GM18519 (cell line): ENCODE measurements around the gene MYBPHL.

Experiments used
- ATAC-seq: cut with Tn5 transposase; IDR thresholded peaks from one replicate; pipeline ENCODE4 v1.9.1; 2021; ENCODE audit warnings: mild to moderate bottlenecking, moderate library complexity; ENCODE audit not compliant: unreplicated experiment, low FRiP score

MYBPHL gene

DNA sequence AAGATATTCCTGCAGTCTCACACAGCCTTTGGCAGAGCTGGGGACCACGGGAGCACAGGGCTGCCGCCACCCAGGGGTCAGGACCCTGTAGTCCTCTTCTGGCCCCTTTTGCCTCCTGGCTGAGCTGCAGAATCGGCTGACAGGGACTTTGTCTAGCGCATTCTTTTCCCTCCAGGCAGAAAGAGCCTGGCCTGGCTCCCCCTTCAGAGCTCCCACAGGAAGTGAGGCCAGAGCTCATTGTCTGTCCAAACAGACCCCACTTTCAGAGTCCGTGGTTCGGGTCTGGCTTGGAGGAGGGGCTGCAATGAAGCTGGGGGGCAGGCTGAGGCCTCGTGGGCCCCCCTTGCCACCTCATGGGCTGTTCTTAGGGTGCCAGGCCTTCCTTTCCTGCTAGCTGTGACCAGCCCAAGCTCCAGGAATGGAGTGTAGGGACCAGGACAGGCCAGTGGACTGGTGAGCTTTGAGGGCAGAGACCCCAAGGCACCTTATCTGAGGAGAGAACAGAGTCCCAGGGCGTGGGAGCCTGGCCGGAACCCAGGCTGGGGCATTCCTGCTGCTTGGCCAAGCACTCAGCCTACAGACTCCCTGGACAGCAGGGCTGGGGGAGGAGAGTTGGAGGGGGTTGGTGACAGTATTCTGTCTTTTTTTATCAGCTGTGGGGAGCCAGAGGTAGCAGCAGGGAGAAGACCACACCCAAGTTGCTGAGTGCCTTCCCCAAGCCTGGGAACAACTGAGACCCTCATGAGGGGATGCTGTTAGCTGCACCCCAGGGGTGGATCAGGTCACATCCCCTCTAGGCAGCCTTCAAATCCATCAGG, 52.8 kb downstream of the MYBPHL start:
- no peak for ATAC-seq

DNA sequence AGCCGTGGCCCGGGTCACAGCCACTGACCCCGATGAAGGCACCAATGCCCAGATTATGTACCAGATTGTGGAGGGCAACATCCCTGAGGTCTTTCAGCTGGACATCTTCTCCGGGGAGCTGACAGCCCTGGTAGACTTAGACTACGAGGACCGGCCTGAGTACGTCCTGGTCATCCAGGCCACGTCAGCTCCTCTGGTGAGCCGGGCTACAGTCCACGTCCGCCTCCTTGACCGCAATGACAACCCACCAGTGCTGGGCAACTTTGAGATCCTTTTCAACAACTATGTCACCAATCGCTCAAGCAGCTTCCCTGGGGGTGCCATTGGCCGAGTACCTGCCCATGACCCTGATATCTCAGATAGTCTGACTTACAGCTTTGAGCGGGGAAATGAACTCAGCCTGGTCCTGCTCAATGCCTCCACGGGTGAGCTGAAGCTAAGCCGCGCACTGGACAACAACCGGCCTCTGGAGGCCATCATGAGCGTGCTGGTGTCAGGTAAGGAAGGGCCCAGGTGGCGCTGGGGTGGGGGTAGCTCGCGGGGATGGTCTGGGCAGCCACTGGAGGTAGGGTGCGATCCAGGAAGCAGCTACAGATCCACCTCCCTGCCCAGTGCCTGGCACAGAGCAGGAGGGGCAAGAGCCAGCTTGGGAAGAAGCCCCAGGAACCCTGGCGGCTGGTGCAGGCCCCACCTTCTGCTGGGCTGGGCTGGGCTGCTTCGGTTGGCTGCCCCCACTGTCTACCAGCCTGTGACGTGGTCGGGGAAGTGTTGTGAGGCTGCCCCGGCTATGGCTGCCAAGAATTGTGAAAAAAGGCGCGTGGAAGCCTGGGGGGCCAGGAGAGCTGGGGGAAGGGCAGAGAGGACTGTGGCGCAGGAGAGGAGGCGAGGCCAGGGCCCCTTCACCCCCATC, 53.7 kb downstream of the MYBPHL start:
- ATAC-seq: no peak

DNA sequence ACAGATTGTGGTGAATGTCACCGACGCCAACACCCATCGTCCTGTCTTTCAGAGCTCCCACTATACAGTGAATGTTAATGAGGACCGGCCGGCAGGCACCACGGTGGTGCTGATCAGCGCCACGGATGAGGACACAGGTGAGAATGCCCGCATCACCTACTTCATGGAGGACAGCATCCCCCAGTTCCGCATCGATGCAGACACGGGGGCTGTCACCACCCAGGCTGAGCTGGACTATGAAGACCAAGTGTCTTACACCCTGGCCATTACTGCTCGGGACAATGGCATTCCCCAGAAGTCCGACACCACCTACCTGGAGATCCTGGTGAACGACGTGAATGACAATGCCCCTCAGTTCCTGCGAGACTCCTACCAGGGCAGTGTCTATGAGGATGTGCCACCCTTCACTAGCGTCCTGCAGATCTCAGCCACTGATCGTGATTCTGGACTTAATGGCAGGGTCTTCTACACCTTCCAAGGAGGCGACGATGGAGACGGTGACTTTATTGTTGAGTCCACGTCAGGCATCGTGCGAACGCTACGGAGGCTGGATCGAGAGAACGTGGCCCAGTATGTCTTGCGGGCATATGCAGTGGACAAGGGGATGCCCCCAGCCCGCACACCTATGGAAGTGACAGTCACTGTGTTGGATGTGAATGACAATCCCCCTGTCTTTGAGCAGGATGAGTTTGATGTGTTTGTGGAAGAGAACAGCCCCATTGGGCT, 54.5 kb downstream of the MYBPHL start:
- no peak for ATAC-seq

- ATAC-seq: no peak
These were observed 55.3 kb downstream of the MYBPHL start for GRCh38 chr1:109251277-109252166.

GRCh38 chr1:109250454-109251276, 56.1 kb downstream of the MYBPHL start:
- ATAC-seq: no peak

DNA sequence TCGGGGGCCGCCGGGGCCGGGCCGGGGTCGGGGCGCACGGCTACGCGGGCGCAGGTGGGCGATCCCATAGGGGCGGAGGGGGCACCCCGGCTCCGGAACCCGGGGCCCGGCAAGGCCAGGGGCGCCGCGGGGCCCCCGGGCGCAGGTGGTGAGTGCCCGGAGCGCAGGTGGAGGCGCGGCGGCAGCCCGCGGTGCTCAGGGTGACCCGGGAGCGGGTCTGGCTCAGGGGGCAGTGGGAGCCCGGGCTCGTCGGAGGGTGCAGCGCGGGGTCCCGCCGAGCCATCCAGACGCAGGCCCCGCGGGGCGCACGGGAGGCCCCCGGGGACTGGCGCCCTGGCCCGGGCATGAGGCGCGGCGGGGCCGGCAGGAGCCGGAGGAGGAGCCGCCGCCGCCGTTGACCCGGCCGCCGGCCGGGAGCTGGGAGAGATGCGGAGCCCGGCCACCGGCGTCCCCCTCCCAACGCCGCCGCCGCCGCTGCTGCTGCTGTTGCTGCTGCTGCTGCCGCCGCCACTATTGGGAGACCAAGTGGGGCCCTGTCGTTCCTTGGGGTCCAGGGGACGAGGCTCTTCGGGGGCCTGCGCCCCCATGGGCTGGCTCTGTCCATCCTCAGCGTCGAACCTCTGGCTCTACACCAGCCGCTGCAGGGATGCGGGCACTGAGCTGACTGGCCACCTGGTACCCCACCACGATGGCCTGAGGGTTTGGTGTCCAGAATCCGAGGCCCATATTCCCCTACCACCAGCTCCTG, 57.0 kb downstream of the MYBPHL start:
- ATAC-seq: no peak

- ATAC-seq: no peak
These were observed 57.8 kb downstream of the MYBPHL start, which contains the start of gene CELSR2 for GRCh38 chr1:109248797-109249629. TSS of gene CELSR2 (plus strand) at chr1:109249539. CDS start at chr1:109250080, 541 bp downstream.

- ATAC-seq: no peak
These were observed 58.4 kb downstream of the MYBPHL start for GRCh38 chr1:109248444-109248796.

- ATAC-seq: no peak
These were observed 59.1 kb downstream of the MYBPHL start for GRCh38 chr1:109247401-109248365.

- ATAC-seq: no peak
These were observed 60.7 kb downstream of the MYBPHL start for GRCh38 chr1:109246141-109246551.

GRCh38 chr1:109243860-109244552, 62.8 kb downstream of the MYBPHL start:
- ATAC-seq: no peak

- no peak for ATAC-seq
These were observed 63.6 kb downstream of the MYBPHL start for GRCh38 chr1:109243221-109243620.

- ATAC-seq: no peak
These were observed 64.4 kb downstream of the MYBPHL start for GRCh38 chr1:109242387-109242786.
